Fibroblast of lung (primary cell): ENCODE results near the gene IL20RA.

Experiments
- CTCF ChIP-seq, 2 donors: IDR thresholded peaks in 1 of 2; conservative IDR thresholded peaks in 1 of 2; 1 replicate in 1 of 2; 2 replicates in 1 of 2; pipeline ENCODE4 v1.5.1; 2011 to 2012; ENCODE audit warnings: low read length in 2 of 2, control low read depth in 1 of 2, inconsistent platforms in 1 of 2, low read depth in 1 of 2, mild to moderate bottlenecking in 1 of 2
- EZH2 ChIP-seq: IDR thresholded peaks from 2 replicates; pipeline ENCODE4 v1.5.1; 2012; ENCODE audit warnings: low read length, control low read depth, mild to moderate bottlenecking; ENCODE audit errors: missing control alignments

GRCh38 chr6:137031122-137031521 lies 13.6 kb downstream of the IL20RA start:
- TF ChIP-seq CTCF (conservative IDR thresholded peaks at IDR 0.05 in 1 of 2, IDR thresholded peaks at IDR 0.05 in 1 of 2; ENCODE audit: low read depth in 1 of 2, low read length in 2 of 2): no peak
- TF ChIP-seq EZH2: no peak
